A673 (cell line): Measurements from ENCODE around the gene SLC35A2. TPM values are rescaled to one million over a fixed set of nuclear protein-coding genes. Genes with fewer than 3 reads are reported as not detected.

Experiments used
- BruUV-seq: library from RNA; stranded (reverse); fragments of 400-500 nt; replicated peaks from 2 replicates; lab custom pipeline; 2021; lab: Mats Ljungman, UMichigan
- CTCF ChIA-PET: fragments of 300-600 bp; sonication (Branson Sonifier 250); formaldehyde crosslinking; loops from one replicate; lab custom pipeline; 2022; ENCODE audit warnings: antibody characterized with exemption; lab: Charles Lee
- POLR2A ChIA-PET: fragments of 300-600 bp; sonication (Branson Sonifier 250); formaldehyde crosslinking; loops from one replicate; lab custom pipeline; 2022; ENCODE audit warnings: antibody characterized with exemption; ENCODE audit not compliant: low non-redundant PET; lab: Charles Lee
- DNase-seq: peaks from one replicate; pipeline ENCODE4 v3.0.0-alpha.2; 2015; ENCODE audit warnings: low spot score
- H3K27ac ChIP-seq: fragments of 200-600 bp; sonication (generic); 2 replicates; pipeline ENCODE4 v1.5.1; 2016; ENCODE audit warnings: mixed run types, low read depth, mild to moderate bottlenecking, mixed read lengths, antibody characterized with exemption, low read length; ENCODE audit not compliant: poor library complexity, severe bottlenecking
- H3K27me3 ChIP-seq: fragments of 200-600 bp; sonication (generic); replicated peaks from 2 replicates; pipeline ENCODE4 v1.6.1; 2017; ENCODE audit warnings: mixed run types, low read depth, mild to moderate bottlenecking, mixed read lengths, antibody characterized with exemption, low read length; ENCODE audit not compliant: insufficient read depth, poor library complexity
- H3K36me3 ChIP-seq: fragments of 200-600 bp; sonication (generic); 2 replicates; pipeline ENCODE4 v1.6.1; 2016; ENCODE audit warnings: mixed run types, mild to moderate bottlenecking, mixed read lengths, antibody characterized with exemption, low read length; ENCODE audit not compliant: insufficient read depth, poor library complexity, severe bottlenecking
- H3K4me1 ChIP-seq: fragments of 200-600 bp; sonication (generic); 2 replicates; pipeline ENCODE4 v1.6.1; 2017; ENCODE audit warnings: mixed run types, mild to moderate bottlenecking, mixed read lengths, antibody characterized with exemption, low read length; ENCODE audit not compliant: insufficient read depth, poor library complexity, severe bottlenecking
- H3K4me3 ChIP-seq: fragments of 200-600 bp; sonication (generic); 2 replicates; pipeline ENCODE4 v1.5.1; 2016; ENCODE audit warnings: low read depth, mixed run types, mild to moderate bottlenecking, mixed read lengths, low read length; ENCODE audit not compliant: poor library complexity, severe bottlenecking
- H3K9me3 ChIP-seq: fragments of 200-600 bp; sonication (generic); 2 replicates; pipeline ENCODE4 v1.6.1; 2016; ENCODE audit warnings: mixed run types, low read depth, mild to moderate bottlenecking, mixed read lengths, antibody characterized with exemption, low read length; ENCODE audit not compliant: poor library complexity, severe bottlenecking
- EZH2 ChIP-seq: fragments of 200-600 bp; sonication (generic); IDR thresholded peaks from 2 replicates; pipeline ENCODE4 v1.6.1; 2017; ENCODE audit warnings: borderline replicate concordance, low read depth, mild to moderate bottlenecking, mixed read lengths, antibody characterized with exemption, low read length; ENCODE audit not compliant: poor library complexity, severe bottlenecking
- intact Hi-C: fragments of 100-400 bp; cut with micrococcal nuclease; formaldehyde crosslinking; loops from one replicate; pipeline ENCODE4 v1.10.0; 2022; ENCODE audit not compliant: unreplicated experiment
- total RNA-seq: library from RNA; stranded (reverse); gene quantifications from 2 replicates; pipeline ENCODE4 v1.2.3, GENCODE V29; 2021
- TF ChIP-seq, protein P1 (sequence below): fragments of 300-800, 200-600 bp; sonication (generic); conservative IDR thresholded peaks from 2 replicates; pipeline ENCODE4 v1.5.1; 2017; ENCODE audit warnings: low read depth, mild to moderate bottlenecking, antibody characterized with exemption, low read length, moderate library complexity, mixed read lengths

Gene SLC35A2
- total RNA-seq, 1 experiment from 2014 or later, result 30.4 TPM

DNA sequence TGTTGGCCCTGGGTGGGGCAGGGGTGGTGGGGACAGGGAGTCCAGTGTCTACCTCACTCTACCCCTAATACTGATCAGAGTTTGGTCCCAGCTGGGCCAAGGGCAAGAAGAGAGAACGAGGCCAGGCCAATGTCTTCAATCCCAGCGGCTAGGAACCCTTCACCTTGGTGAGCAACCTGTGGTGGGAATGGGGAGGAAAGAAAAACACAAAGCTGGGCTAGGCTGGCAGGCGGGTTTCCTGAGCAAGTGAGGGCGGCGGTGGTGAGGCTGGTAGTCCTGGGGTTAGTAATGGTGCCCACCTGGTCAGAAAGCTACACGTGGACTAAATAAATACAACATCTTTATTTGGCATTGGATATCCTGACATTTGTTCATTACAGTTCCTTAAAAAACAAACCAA is 8.2 kb downstream of the SLC35A2 start:
- intact Hi-C loops, result no loop called here

DNA sequence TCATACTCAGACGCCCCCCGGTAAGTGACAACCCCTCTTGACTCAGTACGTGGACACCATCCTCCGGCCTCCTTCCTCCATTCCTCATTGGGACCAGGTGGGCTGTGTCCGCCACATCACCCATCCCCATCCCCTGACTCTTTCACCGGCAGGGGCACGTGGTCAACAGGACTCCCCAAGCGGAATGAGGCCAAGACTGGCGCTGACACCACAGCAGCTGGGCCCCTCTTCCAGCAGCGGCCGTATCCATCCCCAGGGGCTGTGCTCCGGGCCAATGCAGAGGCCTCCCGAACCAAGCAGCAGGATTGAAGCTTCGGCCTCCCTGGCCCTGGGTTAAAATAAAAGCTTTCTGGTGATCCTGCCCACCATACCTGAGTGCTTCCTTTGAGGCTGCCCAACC is 8.7 kb downstream of the SLC35A2 start:
- Histone ChIP-seq H3K9me3 (no peaks in the 10 kb centered on the region), H3K36me3 (peaks cover 9% of the 10 kb centered on the region), H3K27ac (no peak overlapping the region), H3K27me3 (no peaks in the 10 kb centered on the region), H3K4me3 (no peak overlapping the region), H3K4me1 (peaks cover 5% of the 10 kb centered on the region)
- DNase-seq, result no peak
- POLR2A ChIA-PET, result interaction anchor here (0.6 kb wide), 1 partner anchor 19 kb away, joined by 7 read pairs; no protein-coding TSS in a partner anchor
- intact Hi-C loops, result no loop called here
- BruUV-seq, result no TSS peak
- CTCF ChIA-PET, result no interaction called here
- TF ChIP-seq, protein P1, sequence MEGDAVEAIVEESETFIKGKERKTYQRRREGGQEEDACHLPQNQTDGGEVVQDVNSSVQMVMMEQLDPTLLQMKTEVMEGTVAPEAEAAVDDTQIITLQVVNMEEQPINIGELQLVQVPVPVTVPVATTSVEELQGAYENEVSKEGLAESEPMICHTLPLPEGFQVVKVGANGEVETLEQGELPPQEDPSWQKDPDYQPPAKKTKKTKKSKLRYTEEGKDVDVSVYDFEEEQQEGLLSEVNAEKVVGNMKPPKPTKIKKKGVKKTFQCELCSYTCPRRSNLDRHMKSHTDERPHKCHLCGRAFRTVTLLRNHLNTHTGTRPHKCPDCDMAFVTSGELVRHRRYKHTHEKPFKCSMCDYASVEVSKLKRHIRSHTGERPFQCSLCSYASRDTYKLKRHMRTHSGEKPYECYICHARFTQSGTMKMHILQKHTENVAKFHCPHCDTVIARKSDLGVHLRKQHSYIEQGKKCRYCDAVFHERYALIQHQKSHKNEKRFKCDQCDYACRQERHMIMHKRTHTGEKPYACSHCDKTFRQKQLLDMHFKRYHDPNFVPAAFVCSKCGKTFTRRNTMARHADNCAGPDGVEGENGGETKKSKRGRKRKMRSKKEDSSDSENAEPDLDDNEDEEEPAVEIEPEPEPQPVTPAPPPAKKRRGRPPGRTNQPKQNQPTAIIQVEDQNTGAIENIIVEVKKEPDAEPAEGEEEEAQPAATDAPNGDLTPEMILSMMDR, result no peak
- no peak for TF ChIP-seq EZH2

More for the DNA sequence above, 8.2 kb downstream of the SLC35A2 start:
- ChIA-PET POLR2A (interaction anchor here (0.6 kb wide), 1 partner anchor 19 kb away, joined by 7 read pairs; no protein-coding TSS in a partner anchor), CTCF (no interaction called here)
- no peak for TF ChIP-seq EZH2
- Histone ChIP-seq H3K4me3 (no peak overlapping the region), H3K9me3 (no peaks in the 10 kb centered on the region), H3K27me3 (no peaks in the 10 kb centered on the region), H3K36me3 (peaks cover 9% of the 10 kb centered on the region), H3K27ac (no peak overlapping the region), H3K4me1 (peaks cover 5% of the 10 kb centered on the region)
- no peak for DNase-seq
- BruUV-seq, result no TSS peak

DNA sequence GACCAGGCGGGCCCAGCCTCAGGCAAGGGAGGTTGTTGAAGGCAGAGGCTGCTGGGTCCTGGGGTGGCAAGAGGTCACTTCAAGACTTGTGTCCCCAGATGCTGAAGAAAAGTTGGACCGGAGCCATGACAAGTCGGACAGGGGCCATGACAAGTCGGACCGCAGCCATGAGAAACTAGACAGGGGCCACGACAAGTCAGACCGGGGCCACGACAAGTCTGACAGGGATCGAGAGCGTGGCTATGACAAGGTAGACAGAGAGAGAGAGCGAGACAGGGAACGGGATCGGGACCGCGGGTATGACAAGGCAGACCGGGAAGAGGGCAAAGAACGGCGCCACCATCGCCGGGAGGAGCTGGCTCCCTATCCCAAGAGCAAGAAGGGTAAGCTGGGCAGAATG is 9.3 kb downstream of the SLC35A2 start:
- CTCF ChIA-PET, result no interaction called here
- Histone ChIP-seq H3K27me3 (no peaks in the 10 kb centered on the region), H3K27ac (no peak overlapping the region), H3K4me3 (no peak overlapping the region), H3K9me3 (no peaks in the 10 kb centered on the region), H3K4me1 (peaks cover 5% of the 10 kb centered on the region), H3K36me3 (peaks cover 9% of the 10 kb centered on the region)
- intact Hi-C loops, result no loop called here
- TF ChIP-seq, protein P1, result no peak
- no peak for TF ChIP-seq EZH2
- no peak for DNase-seq
- BruUV-seq, result no TSS peak
- POLR2A ChIA-PET, result no interaction called here

DNA sequence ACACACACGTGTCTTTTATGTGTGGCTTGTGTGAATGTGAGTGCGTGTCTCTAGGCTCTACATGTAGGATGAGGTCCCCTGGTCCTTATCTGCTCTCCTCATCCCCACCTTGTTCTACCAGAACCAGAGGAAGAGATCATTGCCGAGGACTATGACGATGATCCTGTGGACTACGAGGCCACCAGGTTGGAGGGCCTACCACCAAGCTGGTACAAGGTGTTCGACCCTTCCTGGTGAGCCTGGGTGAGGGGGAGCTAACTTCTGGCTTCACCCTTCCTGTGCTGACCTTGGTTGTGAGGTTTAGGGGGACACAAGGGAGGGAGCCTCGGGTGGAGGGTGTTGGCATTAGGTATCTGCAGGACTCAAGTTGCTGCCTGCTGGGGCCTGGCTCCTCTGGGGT is 10.4 kb downstream of the SLC35A2 start:
- intact Hi-C loops, result no loop called here
- BruUV-seq, result no TSS peak
- TF ChIP-seq, protein P1, result no peak
- no peak for TF ChIP-seq EZH2
- ChIA-PET POLR2A (no interaction called here), CTCF (no interaction called here)
- Histone ChIP-seq H3K9me3 (no peaks in the 10 kb centered on the region), H3K4me1 (peaks cover 5% of the 10 kb centered on the region), H3K4me3 (no peak overlapping the region), H3K36me3 (peaks cover 9% of the 10 kb centered on the region), H3K27ac (no peak overlapping the region), H3K27me3 (no peaks in the 10 kb centered on the region)
- DNase-seq, result no peak
